A549 (cell line): Measurements from ENCODE around the gene GIPR.

Source experiments
- CBX8 ChIP-seq: fragments of 200-600 bp; sonication (generic); IDR thresholded peaks from 2 replicates; pipeline ENCODE4 v1.6.1; 2016
- CTCF ChIP-seq: fragments of >200 bp; sonication (Bioruptor Twin); formaldehyde crosslinking; IDR thresholded peaks from 3 replicates; pipeline ENCODE4 v1.5.1; 2016
- MYC ChIP-seq: IDR thresholded peaks from 2 replicates; pipeline ENCODE4 v1.6.1; 2012; ENCODE audit warnings: mild to moderate bottlenecking, inconsistent platforms, low read length, improper control_type of control experiment, borderline replicate concordance
- TF ChIP-seq, protein P1 (sequence below): IDR thresholded peaks from 2 replicates; pipeline ENCODE4 v1.6.1; 2012

GRCh38 chr19:45636275-45636674, 31.7 kb upstream of the GIPR start:
- TF ChIP-seq, protein P1, sequence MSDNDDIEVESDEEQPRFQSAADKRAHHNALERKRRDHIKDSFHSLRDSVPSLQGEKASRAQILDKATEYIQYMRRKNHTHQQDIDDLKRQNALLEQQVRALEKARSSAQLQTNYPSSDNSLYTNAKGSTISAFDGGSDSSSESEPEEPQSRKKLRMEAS: no peak
- TF ChIP-seq CTCF: no peak
- TF ChIP-seq MYC: no peak
- no peak for TF ChIP-seq CBX8
